Measurements from ENCODE around the gene APOL5. TPM values are rescaled to one million over a fixed set of nuclear protein-coding genes. Genes with fewer than 3 reads are reported as not detected.
"Not testable (repeated sequence)": the region's sequence is repeated elsewhere in the genome, so short reads cannot be mapped to it uniquely, and the experiment has no call there.

Gene APOL5, protein sequence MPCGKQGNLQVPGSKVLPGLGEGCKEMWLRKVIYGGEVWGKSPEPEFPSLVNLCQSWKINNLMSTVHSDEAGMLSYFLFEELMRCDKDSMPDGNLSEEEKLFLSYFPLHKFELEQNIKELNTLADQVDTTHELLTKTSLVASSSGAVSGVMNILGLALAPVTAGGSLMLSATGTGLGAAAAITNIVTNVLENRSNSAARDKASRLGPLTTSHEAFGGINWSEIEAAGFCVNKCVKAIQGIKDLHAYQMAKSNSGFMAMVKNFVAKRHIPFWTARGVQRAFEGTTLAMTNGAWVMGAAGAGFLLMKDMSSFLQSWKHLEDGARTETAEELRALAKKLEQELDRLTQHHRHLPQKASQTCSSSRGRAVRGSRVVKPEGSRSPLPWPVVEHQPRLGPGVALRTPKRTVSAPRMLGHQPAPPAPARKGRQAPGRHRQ
- not detected for total RNA-seq

DNA sequence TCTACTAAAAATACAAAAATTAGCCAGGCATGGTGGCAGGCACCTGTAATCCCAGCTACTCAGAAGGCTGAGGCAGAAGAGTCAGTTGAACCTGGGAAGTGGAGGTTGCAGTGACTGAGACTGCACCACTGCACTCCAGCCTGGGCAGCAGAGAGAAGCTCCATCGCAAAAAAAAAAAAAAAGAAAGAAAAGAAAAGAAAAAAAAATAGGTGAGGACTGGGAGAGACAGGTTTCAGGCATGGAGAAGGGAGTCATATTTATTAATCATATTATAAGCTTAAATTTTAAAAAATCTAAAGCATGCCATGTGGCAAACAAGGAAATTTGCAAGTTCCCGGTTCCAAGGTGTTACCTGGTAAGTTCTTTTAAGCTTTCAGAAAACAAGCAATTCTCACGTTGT lies at the start of gene APOL5:
TSS of gene APOL5 (plus strand) at position 301 of the 400 bp plus-strand sequence. CDS start at position 301, 0 bp downstream.
- intact Hi-C loops (cut with micrococcal nuclease): no loop called here
- no peak within 1 kb of the TSS for H3K4me3 Mint-ChIP-seq
- ChIA-PET POLR2A (interaction anchor here (0.6 kb wide), 1 partner anchor 371 kb away, joined by 3 read pairs; no protein-coding TSS in a partner anchor), CTCF (no interaction called here)
- no peak within 1 kb of the TSS for H3K27ac Mint-ChIP-seq
- no peaks in the 10 kb centered on the region for H3K4me1 Mint-ChIP-seq (ENCODE audit: low read depth)
- no peaks in the 10 kb centered on the region for H3K36me3 Mint-ChIP-seq (ENCODE audit: low read depth)
- H3K9me3 Mint-ChIP-seq: peaks cover 4% of the 10 kb centered on the region
- TF ChIP-seq, protein P1, sequence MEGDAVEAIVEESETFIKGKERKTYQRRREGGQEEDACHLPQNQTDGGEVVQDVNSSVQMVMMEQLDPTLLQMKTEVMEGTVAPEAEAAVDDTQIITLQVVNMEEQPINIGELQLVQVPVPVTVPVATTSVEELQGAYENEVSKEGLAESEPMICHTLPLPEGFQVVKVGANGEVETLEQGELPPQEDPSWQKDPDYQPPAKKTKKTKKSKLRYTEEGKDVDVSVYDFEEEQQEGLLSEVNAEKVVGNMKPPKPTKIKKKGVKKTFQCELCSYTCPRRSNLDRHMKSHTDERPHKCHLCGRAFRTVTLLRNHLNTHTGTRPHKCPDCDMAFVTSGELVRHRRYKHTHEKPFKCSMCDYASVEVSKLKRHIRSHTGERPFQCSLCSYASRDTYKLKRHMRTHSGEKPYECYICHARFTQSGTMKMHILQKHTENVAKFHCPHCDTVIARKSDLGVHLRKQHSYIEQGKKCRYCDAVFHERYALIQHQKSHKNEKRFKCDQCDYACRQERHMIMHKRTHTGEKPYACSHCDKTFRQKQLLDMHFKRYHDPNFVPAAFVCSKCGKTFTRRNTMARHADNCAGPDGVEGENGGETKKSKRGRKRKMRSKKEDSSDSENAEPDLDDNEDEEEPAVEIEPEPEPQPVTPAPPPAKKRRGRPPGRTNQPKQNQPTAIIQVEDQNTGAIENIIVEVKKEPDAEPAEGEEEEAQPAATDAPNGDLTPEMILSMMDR (IDR thresholded peaks at IDR 0.05): no peak
- H3K27me3 Mint-ChIP-seq: peaks cover 3% of the 10 kb centered on the region
- DNase-seq: no peak
- no peak for ATAC-seq

GRCh38 chr22:35674335-35674734 lies 43.3 kb upstream of the APOL5 start:
- no peak for ATAC-seq
- CTCF ChIA-PET: no interaction called here
- Mint-ChIP-seq H3K4me3 (no peak overlapping the region), H3K36me3 (ENCODE audit: low read depth) (peaks cover 15% of the 10 kb centered on the region), H3K27ac (no peak overlapping the region), H3K9me3 (peaks cover 37% of the 10 kb centered on the region), H3K27me3 (no peaks in the 10 kb centered on the region), H3K4me1 (ENCODE audit: low read depth) (peaks cover 10% of the 10 kb centered on the region)
- TF ChIP-seq, protein P1 (IDR thresholded peaks at IDR 0.05): no peak
- intact Hi-C loops (cut with micrococcal nuclease): no loop called here
- DNase-seq: no peak
- POLR2A ChIA-PET: no interaction called here

DNA sequence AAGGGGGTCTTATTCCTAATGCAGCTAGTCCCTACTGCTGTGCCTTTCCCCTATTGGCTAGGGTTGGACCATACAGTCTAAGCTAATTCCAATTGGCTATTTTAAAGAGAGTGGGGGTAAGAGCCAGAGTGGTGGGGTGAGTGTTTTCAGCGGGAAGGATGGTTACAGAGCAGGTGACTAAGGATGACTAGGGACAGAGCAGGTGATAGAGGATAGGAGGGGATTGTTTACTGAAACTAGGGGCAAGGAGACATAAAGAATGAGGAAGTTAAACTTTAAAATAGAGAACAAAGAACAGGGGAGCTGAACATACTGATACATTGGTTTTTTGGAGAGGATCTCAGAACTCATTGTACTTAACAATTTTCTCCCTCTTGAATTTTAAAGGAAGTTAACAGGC lies 41.6 kb upstream of the APOL5 start:
- H3K27ac Mint-ChIP-seq; DNase-seq; H3K27me3 Mint-ChIP-seq; ATAC-seq; intact Hi-C loops (cut with micrococcal nuclease); H3K4me3 Mint-ChIP-seq: not testable (repeated sequence)
- Mint-ChIP-seq H3K4me1 (ENCODE audit: low read depth) (peaks cover 23% of the 10 kb centered on the region), H3K9me3 (peaks cover 43% of the 10 kb centered on the region), H3K36me3 (ENCODE audit: low read depth) (peaks cover 23% of the 10 kb centered on the region)
- ChIA-PET CTCF (interaction anchor here (1.5 to 2.8 kb wide), 2 partner anchors 14 to 49 kb away, joined by 5 to 8 read pairs; no protein-coding TSS in a partner anchor), POLR2A (interaction anchor here (4.6 kb wide), 1 partner anchor 27 kb away, joined by 43 read pairs; the partner anchor contains the start of gene APOL6)

GRCh38 chr22:35677460-35678187 lies 40.0 kb upstream of the APOL5 start:
- DNase-seq (no peak), ATAC-seq (no peak)
- peaks cover 25% of the 10 kb centered on the region for H3K4me1 Mint-ChIP-seq (ENCODE audit: low read depth)
- H3K4me3 Mint-ChIP-seq: no peak overlapping the region
- TF ChIP-seq, protein P1 (IDR thresholded peaks at IDR 0.05): no peak
- intact Hi-C loops (cut with micrococcal nuclease): no loop called here
- CTCF ChIA-PET: interaction anchor here (0.8 to 2.8 kb wide), 6 partner anchors 10 to 388 kb away, joined by 3 to 8 read pairs (median 5); partner anchors contain the start of gene APOL6
- POLR2A ChIA-PET: interaction anchor here (0.6 to 4.6 kb wide), 4 partner anchors 9 to 45 kb away, joined by 3 to 43 read pairs (median 4); partner anchors contain the start of gene APOL6
- no peak overlapping the region for H3K27ac Mint-ChIP-seq
- H3K9me3 Mint-ChIP-seq: peaks cover 45% of the 10 kb centered on the region
- H3K36me3 Mint-ChIP-seq (ENCODE audit: low read depth): peaks cover 28% of the 10 kb centered on the region
- no peaks in the 10 kb centered on the region for H3K27me3 Mint-ChIP-seq

DNA sequence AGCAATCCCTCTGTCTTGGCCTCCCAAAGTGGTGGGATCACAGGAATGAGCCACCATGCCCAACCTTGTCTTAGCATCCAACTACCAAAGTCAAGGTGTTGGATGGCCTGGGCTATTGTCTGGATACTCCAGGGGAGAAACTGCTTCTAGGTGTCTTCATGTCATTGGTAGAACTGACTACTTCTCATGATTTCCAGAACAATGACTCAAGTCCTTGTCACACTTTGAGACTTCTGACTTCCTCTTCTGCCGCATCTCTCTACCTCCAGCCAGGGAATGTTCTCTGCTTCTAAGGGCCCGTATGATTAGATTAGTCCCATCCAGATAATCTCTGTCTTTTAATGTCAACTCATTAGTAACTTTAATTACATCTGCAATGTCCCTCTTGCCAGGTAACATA lies 38.8 kb upstream of the APOL5 start:
- peaks cover 41% of the 10 kb centered on the region for H3K9me3 Mint-ChIP-seq
- no peak overlapping the region for H3K4me3 Mint-ChIP-seq
- intact Hi-C loops (cut with micrococcal nuclease): no loop called here
- H3K4me1 Mint-ChIP-seq (ENCODE audit: low read depth): peaks cover 25% of the 10 kb centered on the region
- ChIA-PET POLR2A (interaction anchor here (1.0 to 4.6 kb wide), 3 partner anchors 8 to 30 kb away, joined by 3 to 43 read pairs (median 6); partner anchors contain the start of gene APOL6), CTCF (interaction anchor here (0.8 to 2.8 kb wide), 2 partner anchors 11 to 52 kb away, joined by 3 to 8 read pairs; no protein-coding TSS in a partner anchor)
- H3K27me3 Mint-ChIP-seq: no peaks in the 10 kb centered on the region
- ATAC-seq (peak; percentile 31), DNase-seq (no peak)
- TF ChIP-seq, protein P1 (IDR thresholded peaks at IDR 0.05): no peak
- peaks cover 28% of the 10 kb centered on the region for H3K36me3 Mint-ChIP-seq (ENCODE audit: low read depth)
- H3K27ac Mint-ChIP-seq: peak overlapping the region; percentile 88

GRCh38 chr22:35679492-35679891 lies 38.2 kb upstream of the APOL5 start:
- H3K27me3 Mint-ChIP-seq; intact Hi-C loops (cut with micrococcal nuclease); CTCF ChIA-PET; H3K4me3 Mint-ChIP-seq: not testable (repeated sequence)
- Mint-ChIP-seq H3K36me3 (ENCODE audit: low read depth) (peaks cover 28% of the 10 kb centered on the region), H3K9me3 (peaks cover 41% of the 10 kb centered on the region), H3K27ac (peak overlapping the region; percentile 88), H3K4me1 (ENCODE audit: low read depth) (peaks cover 25% of the 10 kb centered on the region)
- ATAC-seq: peak; percentile 90
- POLR2A ChIA-PET: interaction anchor here (1.0 to 4.6 kb wide), 3 partner anchors 16 to 45 kb away, joined by 3 to 43 read pairs (median 6); partner anchors contain the start of gene APOL6
- DNase-seq: peak; percentile 84

Data from activated CD8-positive, alpha-beta T cell treated with anti-CD3 and anti-CD28 coated beads for 36 hours (primary cell).